ENCODE data around the gene SLC38A2. TPM values are rescaled to one million over a fixed set of nuclear protein-coding genes. Genes with fewer than 3 reads are reported as not detected.
A peak's percentile ranks its signal among the peaks of the same experiment; 100 is the strongest.
"Not testable (repeated sequence)": the region's sequence is repeated elsewhere in the genome, so short reads cannot be mapped to it uniquely, and the experiment has no call there.

Gene SLC38A2
- total RNA-seq, 1 donor from 2014 or later, result 384 TPM

- DNase-seq (ENCODE audit: low spot score in 2 of 2), result peak in 1 of 2 donors; percentile 75
- Histone ChIP-seq H3K27me3 (no peaks in the 10 kb centered on the region), H3K4me3 (no peak overlapping the region), H3K27ac (peak overlapping the region; percentile 80), H3K9me3 (no peaks in the 10 kb centered on the region), H3K4me1 (peaks cover 0 to 36% of the 10 kb centered on the region in 2 donors), H3K36me3 (no peaks in the 10 kb centered on the region)
- intact Hi-C loops (cut with DNase I), result loop anchor here (5.0 kb wide), 1 partner anchor 60 kb away; no protein-coding TSS in a partner anchor
- TF ChIP-seq CTCF (IDR thresholded peaks at IDR 0.05), result no peak
Observed at GRCh38 chr12:46402451-46402850, 29.9 kb upstream of the SLC38A2 start.

GRCh38 chr12:46401662-46402061 is 29.1 kb upstream of the SLC38A2 start:
- Histone ChIP-seq H3K27ac (peak overlapping the region; percentile 50 to 80), H3K4me3 (no peak overlapping the region), H3K27me3 (no peaks in the 10 kb centered on the region), H3K9me3 (no peaks in the 10 kb centered on the region), H3K4me1 (peaks cover 0 to 36% of the 10 kb centered on the region in 2 donors), H3K36me3 (no peaks in the 10 kb centered on the region)
- peak in 2 of 3 experiments; percentile 31 to 35 for TF ChIP-seq CTCF (IDR thresholded peaks at IDR 0.05)
- DNase-seq (ENCODE audit: low spot score in 2 of 2), result peak in 1 of 2 donors; percentile 68
- intact Hi-C loops (cut with DNase I), result loop anchor here (5.0 kb wide), 1 partner anchor 61 kb away; no protein-coding TSS in a partner anchor

GRCh38 chr12:46400406-46400805 is 27.8 kb upstream of the SLC38A2 start:
- no peak for DNase-seq (ENCODE audit: low spot score in 2 of 2)
- Histone ChIP-seq H3K27me3 (no peaks in the 10 kb centered on the region), H3K4me1 (peaks cover 0 to 36% of the 10 kb centered on the region in 2 donors), H3K36me3 (no peaks in the 10 kb centered on the region), H3K9me3 (no peaks in the 10 kb centered on the region), H3K4me3 (no peak overlapping the region), H3K27ac (no peak overlapping the region)
- intact Hi-C loops (cut with DNase I), result loop anchor here (5.0 kb wide), 1 partner anchor 62 kb away; no protein-coding TSS in a partner anchor
- no peak for TF ChIP-seq CTCF (IDR thresholded peaks at IDR 0.05)

GRCh38 chr12:46399461-46400248 is 27.1 kb upstream of the SLC38A2 start:
- not testable (repeated sequence) for H3K36me3 ChIP-seq; H3K9me3 ChIP-seq; H3K27me3 ChIP-seq; DNase-seq (ENCODE audit: low spot score in 2 of 2); H3K27ac ChIP-seq; H3K4me3 ChIP-seq
- peaks cover 0 to 31% of the 10 kb centered on the region in 2 donors for H3K4me1 ChIP-seq
- intact Hi-C loops (cut with DNase I), result loop anchor here (5.0 kb wide), 1 partner anchor 63 kb away; no protein-coding TSS in a partner anchor

GRCh38 chr12:46396826-46397225 is 24.3 kb upstream of the SLC38A2 start:
- intact Hi-C loops (cut with DNase I), result no loop called here
- no peak for TF ChIP-seq CTCF (IDR thresholded peaks at IDR 0.05)
- Histone ChIP-seq H3K36me3 (no peaks in the 10 kb centered on the region), H3K27ac (no peak overlapping the region), H3K27me3 (no peaks in the 10 kb centered on the region), H3K4me3 (no peak overlapping the region), H3K9me3 (no peaks in the 10 kb centered on the region), H3K4me1 (peaks cover 0 to 13% of the 10 kb centered on the region in 2 donors)
- DNase-seq (ENCODE audit: low spot score in 2 of 2), result no peak

GRCh38 chr12:46395388-46395787 is 22.8 kb upstream of the SLC38A2 start:
- Histone ChIP-seq H3K4me1 (peaks cover 0 to 3% of the 10 kb centered on the region in 2 donors), H3K27me3 (no peaks in the 10 kb centered on the region), H3K36me3 (no peaks in the 10 kb centered on the region), H3K27ac (no peak overlapping the region), H3K9me3 (no peaks in the 10 kb centered on the region), H3K4me3 (no peak overlapping the region)
- intact Hi-C loops (cut with DNase I), result no loop called here
- no peak for TF ChIP-seq CTCF (IDR thresholded peaks at IDR 0.05)
- DNase-seq (ENCODE audit: low spot score in 2 of 2), result no peak
